Activated naive CD4-positive, alpha-beta T cell treated with anti-CD3 and anti-CD28 coated beads, Interleukin-2, amount 10 ng/mL, durations not matched to agents 7 days and 5 days (primary cell): ENCODE data around the gene CELF4.

ENCODE experiments used
- CTCF ChIA-PET: fragments of 350-600 bp; sonication (Branson Sonifier 250); formaldehyde crosslinking; loops from one replicate; lab custom pipeline; 2021; ENCODE audit warnings: antibody characterized with exemption; lab: Charles Lee
- DNase-seq: peaks from one replicate; pipeline ENCODE4 v3.0.0-alpha.2; 2020
- H3K27ac Mint-ChIP-seq: one replicate; pipeline ENCODE4 v1.8.0; 2021; ENCODE audit warnings: mild to moderate bottlenecking, moderate library complexity, mixed read lengths
- H3K27me3 Mint-ChIP-seq: one replicate; pipeline ENCODE4 v1.8.0; 2021; ENCODE audit warnings: mild to moderate bottlenecking, mixed read lengths
- H3K36me3 Mint-ChIP-seq: one replicate; pipeline ENCODE4 v1.8.0; 2021; ENCODE audit warnings: mixed read lengths
- H3K4me1 Mint-ChIP-seq: one replicate; pipeline ENCODE4 v1.8.0; 2021; ENCODE audit warnings: mixed read lengths
- H3K4me3 Mint-ChIP-seq: one replicate; pipeline ENCODE4 v1.8.0; 2021; ENCODE audit warnings: mild to moderate bottlenecking, moderate library complexity, mixed read lengths
- H3K9me3 Mint-ChIP-seq: one replicate; pipeline ENCODE4 v1.8.0; 2021; ENCODE audit warnings: mixed read lengths

Gene CELF4

DNA sequence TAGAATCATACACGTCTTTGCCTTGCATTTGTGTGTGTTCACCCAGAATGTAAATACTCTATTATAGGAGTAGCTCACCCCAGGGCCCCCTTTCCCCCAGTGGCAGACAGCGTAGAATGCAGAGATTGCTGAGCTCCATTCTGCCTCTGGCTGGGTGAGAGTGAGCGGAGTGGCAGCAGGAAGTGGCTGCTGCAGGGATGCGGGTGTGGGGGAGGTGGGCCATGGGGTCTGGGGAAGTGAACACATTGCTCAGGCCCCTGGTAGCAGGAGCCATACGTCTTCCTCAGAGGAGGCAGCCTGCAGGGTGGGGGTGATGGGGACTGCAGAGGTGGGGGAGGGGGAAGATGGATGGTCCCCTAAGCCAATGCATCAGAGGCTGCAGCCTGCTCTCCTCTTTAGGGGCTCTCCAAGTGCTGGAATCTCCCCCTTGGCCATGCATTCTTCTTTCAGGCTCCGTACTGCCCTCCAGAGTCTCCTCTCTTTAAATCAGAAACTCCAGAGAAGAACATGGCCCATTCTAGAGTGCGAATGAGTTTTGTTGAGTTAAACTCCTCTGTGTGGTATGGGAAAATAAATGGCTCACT lies 72.2 kb downstream of the CELF4 start:
- no peak overlapping the region for H3K27ac Mint-ChIP-seq
- H3K4me1 Mint-ChIP-seq: no peaks in the 10 kb centered on the region
- peaks cover 19% of the 10 kb centered on the region for H3K27me3 Mint-ChIP-seq
- H3K4me3 Mint-ChIP-seq: no peak overlapping the region
- CTCF ChIA-PET: no interaction called here
- H3K9me3 Mint-ChIP-seq: no peaks in the 10 kb centered on the region
- DNase-seq: no peak
- H3K36me3 Mint-ChIP-seq: no peaks in the 10 kb centered on the region

DNA sequence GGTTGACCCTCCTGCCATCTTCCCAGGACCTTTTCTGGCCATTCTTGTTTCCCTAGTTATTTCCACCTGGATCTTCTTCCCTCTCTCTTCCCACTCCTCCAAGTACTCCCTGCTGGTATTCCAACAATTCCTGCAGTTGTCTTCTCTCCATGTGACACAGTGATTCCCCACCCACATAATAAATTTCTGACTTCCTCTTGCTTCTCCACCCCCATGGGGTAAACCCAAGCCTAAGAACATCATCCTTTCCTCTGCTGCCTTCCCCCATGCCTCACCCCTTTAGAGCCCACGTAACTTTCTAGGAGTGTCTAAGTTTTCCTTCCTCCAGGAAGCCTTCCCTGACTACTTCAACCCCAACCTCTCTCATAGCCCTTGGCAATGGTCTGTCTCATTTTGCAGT lies 72.6 kb downstream of the CELF4 start:
- CTCF ChIA-PET: no interaction called here
- no peak for DNase-seq
- Mint-ChIP-seq H3K4me3 (no peak overlapping the region), H3K27ac (no peak overlapping the region), H3K36me3 (no peaks in the 10 kb centered on the region), H3K9me3 (no peaks in the 10 kb centered on the region), H3K4me1 (no peaks in the 10 kb centered on the region), H3K27me3 (peaks cover 24% of the 10 kb centered on the region)

DNA sequence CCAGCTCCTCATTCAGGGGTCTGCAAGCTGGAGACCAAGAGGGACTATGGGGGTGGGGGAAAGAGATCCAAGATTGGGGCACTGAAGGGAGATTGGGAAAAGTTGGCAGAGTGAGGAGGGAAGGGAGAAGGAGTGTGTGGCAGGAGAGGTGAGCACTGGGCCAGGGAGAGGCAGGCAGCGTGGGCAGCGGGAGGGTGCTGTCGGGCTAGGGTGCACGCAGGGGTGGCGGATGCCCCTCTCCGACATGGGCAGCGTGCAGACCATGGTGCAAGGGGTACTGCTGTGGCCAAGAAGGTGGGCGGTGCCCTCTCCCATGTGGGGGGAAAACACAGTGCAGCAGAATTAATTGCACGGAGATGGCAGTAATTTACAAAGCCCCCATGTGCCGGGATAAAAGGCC lies 74.1 kb downstream of the CELF4 start:
- Mint-ChIP-seq H3K4me1 (no peaks in the 10 kb centered on the region), H3K36me3 (no peaks in the 10 kb centered on the region), H3K27me3 (peaks cover 38% of the 10 kb centered on the region), H3K9me3 (no peaks in the 10 kb centered on the region), H3K27ac (no peak overlapping the region), H3K4me3 (no peak overlapping the region)
- no peak for DNase-seq
- CTCF ChIA-PET: no interaction called here

DNA sequence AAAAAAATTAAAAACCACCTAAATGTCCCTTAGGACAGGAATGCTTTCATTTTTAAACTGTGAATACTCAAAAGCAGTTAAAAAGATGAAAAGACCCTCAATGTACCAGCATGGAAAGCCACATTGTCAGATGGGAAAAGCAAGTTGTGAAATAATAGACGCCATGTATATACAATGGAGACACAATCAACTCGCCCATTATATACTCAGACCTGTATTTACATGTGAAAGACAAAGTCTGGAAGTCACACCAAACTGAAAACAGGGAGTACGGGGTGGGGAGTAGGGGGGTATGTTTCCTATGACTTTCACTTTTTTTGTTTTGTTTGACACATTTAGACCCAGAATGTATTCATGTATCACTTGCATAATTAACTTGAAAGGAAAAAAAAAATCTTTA lies 75.6 kb downstream of the CELF4 start:
- Mint-ChIP-seq H3K36me3 (no peaks in the 10 kb centered on the region), H3K4me1 (no peaks in the 10 kb centered on the region), H3K4me3 (no peak overlapping the region), H3K27ac (no peak overlapping the region), H3K27me3 (peaks cover 46% of the 10 kb centered on the region), H3K9me3 (no peaks in the 10 kb centered on the region)
- CTCF ChIA-PET: no interaction called here
- no peak for DNase-seq

DNA sequence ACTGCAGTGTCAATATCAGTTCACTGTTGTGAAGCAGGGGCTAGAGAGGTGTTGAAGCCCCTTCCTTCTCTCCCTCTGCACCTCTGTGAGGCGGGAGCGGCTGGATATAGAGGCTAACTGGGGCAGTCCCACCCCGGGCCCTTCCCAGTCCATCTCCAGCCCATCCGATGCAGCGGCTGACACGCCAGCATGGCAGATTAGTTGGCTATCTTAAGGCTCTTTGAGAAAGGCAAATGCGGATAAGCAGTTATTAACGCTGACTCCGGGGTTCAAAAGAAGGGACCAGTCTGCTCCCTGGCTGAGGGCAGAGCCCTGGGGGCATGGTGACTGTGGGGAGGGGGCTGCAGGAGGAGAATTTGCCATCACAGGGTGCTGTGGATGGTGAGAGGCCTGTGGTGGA lies 76.6 kb downstream of the CELF4 start:
- Mint-ChIP-seq H3K36me3 (no peaks in the 10 kb centered on the region), H3K9me3 (no peaks in the 10 kb centered on the region), H3K4me1 (no peaks in the 10 kb centered on the region), H3K4me3 (no peak overlapping the region), H3K27ac (no peak overlapping the region), H3K27me3 (peaks cover 55% of the 10 kb centered on the region)
- DNase-seq: no peak
- CTCF ChIA-PET: no interaction called here

DNA sequence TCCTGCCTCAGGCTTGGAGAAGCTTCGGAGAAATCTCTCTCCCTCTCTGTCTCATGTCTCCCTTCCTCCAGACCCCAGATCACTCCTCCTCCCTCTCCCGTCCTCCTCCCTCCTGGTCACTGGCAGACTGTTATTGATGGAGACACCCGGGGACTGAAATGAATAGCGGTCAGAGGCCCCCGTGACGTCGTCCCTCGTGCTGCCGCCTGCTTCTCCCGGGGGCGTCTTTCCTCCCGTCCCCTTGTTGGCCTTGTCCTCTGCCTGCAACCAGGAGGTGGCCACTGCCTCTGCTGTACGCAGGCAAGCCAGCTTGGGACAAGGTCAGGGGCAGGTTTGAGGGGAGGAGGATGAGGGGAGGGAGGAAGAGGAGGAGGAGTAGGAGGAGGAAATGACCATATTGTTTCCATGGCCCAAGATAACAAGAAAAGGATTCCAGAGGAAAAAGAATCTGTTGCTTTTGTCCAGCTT lies 78.2 kb downstream of the CELF4 start:
- Mint-ChIP-seq H3K4me3 (no peak overlapping the region), H3K27me3 (peaks cover 68% of the 10 kb centered on the region), H3K27ac (no peak overlapping the region), H3K4me1 (no peaks in the 10 kb centered on the region), H3K9me3 (no peaks in the 10 kb centered on the region), H3K36me3 (no peaks in the 10 kb centered on the region)
- DNase-seq: no peak
- CTCF ChIA-PET: no interaction called here

DNA sequence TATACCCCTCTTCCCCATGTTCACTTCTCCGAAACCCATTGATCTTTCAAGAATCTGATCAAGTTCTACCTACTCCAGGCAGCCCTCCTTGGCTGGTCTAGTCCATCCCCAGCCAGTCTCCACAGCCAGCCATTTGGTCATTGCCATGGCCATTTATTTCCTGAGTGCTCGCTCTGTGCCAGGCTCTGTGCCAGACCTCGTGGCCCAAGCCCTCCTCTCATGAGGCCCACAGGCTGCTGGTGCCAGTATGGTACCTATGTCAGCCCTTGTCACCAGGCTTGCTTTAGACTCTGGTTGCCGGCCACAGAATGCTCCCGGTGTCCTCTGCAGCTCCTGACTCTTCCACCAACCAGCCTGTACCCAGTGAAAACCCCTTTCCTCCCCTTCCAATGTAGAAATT lies 78.8 kb downstream of the CELF4 start:
- CTCF ChIA-PET: no interaction called here
- DNase-seq: no peak
- Mint-ChIP-seq H3K4me1 (no peaks in the 10 kb centered on the region), H3K36me3 (no peaks in the 10 kb centered on the region), H3K27ac (no peak overlapping the region), H3K9me3 (no peaks in the 10 kb centered on the region), H3K27me3 (peaks cover 72% of the 10 kb centered on the region), H3K4me3 (no peak overlapping the region)

DNA sequence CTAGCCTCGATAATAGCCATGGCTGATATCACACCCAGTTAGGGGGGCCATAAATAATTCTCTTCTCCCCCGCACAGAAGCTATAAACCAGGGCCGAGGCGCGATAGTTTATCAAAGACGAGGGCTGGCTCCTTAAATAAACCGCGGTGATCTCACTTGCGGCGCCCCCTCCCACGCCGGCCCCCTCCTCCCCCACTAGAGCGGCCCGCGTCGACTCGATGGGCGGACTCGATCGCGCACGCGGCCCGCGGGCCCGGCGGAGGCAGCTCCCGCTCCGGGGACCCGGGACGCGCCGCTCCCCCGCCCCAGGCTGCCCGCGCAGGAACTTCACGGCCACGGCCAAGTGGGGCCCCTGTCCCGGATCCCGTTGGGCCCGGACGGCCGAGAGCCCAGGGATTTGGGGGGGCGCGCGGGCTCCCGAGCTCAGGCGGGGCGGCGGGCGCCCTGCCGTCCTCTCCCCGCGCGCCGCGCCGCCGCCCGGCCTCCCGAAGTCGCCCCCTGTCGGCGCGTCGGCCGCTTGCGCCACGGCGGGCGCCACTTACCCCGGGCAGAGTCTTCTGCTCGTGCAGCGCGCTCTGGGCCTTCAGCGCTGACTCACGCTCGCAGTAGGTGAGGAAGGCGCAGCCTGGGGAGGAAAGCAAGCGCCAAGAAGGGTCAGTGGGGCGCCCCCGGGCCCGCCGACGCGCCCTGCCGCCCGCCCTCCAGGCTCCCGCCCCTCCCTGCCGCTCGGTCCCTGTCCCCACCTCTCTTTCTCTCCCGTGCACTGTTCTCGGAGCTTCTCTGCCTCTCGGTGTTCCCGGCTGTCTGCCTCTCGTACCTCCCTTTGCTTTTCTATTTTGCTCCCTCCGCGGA lies 80.4 kb downstream of the CELF4 start:
- no peaks in the 10 kb centered on the region for H3K4me1 Mint-ChIP-seq
- H3K27me3 Mint-ChIP-seq: peaks cover 72% of the 10 kb centered on the region
- H3K4me3 Mint-ChIP-seq: no peak overlapping the region
- no peak for DNase-seq
- H3K9me3 Mint-ChIP-seq: no peaks in the 10 kb centered on the region
- H3K27ac Mint-ChIP-seq: no peak overlapping the region
- CTCF ChIA-PET: no interaction called here
- H3K36me3 Mint-ChIP-seq: no peaks in the 10 kb centered on the region

DNA sequence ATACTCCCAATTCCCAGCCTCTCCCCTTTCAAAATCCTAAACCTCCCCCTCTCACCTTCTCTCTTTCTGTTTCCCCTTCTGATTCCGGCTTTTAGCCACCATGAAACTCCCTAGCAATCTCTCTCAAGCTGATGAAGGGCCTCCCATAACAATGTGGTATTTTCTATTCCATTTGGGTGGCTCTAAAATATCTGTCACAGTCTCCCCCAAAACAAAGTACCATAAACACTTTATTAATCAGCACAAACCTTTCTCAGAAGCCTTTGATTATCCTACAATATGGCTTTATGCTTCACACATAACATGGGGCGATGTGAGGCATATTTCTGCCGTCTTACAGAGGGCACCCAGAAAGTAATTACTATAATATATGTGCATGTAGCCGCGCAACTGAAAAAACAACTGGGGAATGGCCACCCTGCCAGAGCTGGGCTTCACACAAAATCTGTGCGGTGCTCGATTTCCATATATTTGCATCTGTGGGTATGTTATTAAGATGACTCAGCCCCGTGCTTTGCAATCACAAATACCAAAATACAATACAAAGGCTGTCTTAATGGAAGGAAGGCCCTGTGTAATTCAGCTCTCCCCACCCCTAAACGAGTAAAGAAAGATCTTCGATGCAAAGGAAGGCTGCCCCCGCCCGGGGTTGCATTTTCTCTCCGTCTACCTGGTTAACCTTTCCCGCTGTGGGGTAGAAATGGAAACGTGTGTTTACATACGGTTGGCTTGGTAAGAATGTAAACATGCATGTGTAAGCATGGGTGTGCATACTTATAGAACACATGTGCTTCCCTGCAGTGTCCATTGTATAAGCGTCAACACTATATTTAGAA lies 81.4 kb downstream of the CELF4 start:
- DNase-seq: no peak
- H3K4me3 Mint-ChIP-seq: no peak overlapping the region
- H3K36me3 Mint-ChIP-seq: no peaks in the 10 kb centered on the region
- H3K4me1 Mint-ChIP-seq: no peaks in the 10 kb centered on the region
- CTCF ChIA-PET: no interaction called here
- H3K27me3 Mint-ChIP-seq: peaks cover 70% of the 10 kb centered on the region
- H3K9me3 Mint-ChIP-seq: no peaks in the 10 kb centered on the region
- H3K27ac Mint-ChIP-seq: no peak overlapping the region

DNA sequence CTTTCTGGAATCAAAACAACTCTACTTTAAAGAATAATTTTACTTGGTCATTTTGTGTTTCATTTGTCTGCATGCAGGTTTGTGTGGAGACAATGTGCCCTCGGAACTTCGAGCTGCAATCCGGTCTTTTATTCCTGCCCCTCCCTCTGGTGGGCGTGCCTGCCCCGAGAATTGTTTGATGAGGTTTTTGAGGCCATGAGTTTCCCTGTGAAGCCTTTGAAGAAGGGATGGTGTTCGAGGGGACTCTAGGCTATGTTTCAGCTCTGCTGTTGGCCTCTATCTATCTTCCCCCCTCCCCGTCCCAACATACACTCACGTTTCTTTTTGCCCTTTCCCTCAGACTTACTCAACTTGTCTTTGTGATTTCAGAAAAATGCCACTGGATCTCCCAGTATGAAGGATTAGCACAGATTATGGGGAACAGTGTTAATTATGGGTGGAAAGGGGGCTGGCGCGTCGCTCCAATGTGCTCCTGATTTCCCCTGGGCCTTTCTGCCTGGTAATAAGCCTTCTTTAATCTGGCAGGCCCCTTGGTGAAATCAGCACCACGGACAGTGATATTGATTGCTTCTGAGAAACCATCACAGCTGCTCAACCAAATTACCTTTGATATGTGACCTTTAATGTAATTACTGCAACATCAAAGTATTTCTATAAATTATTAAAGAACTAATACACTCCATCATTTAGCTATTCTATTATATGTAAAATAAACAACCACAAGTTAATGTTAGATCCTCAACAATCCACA lies 82.2 kb downstream of the CELF4 start:
- Mint-ChIP-seq H3K4me1 (no peaks in the 10 kb centered on the region), H3K27ac (no peak overlapping the region), H3K36me3 (no peaks in the 10 kb centered on the region), H3K27me3 (peaks cover 62% of the 10 kb centered on the region), H3K4me3 (no peak overlapping the region), H3K9me3 (no peaks in the 10 kb centered on the region)
- DNase-seq: no peak
- CTCF ChIA-PET: no interaction called here

DNA sequence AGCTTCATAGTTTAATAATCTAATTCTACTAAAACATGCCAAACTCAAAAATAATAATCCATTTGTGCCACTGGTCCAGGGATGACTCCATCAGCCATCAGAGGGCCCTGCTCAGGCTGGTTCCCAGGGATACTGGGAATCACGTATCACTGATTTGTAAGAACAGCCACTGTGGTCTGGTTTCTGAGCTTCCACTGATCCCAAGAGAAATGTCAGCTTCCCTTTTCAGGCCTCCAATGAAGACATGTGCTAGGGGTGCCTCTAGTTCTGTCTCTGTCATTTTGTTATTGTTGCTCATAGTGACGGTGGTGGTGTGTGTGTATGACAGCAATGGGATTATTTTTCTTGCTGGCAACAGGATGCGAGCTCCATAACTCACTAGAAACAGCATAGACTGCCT lies 83.2 kb downstream of the CELF4 start:
- no peaks in the 10 kb centered on the region for H3K9me3 Mint-ChIP-seq
- no peak for DNase-seq
- H3K4me3 Mint-ChIP-seq: no peak overlapping the region
- no peaks in the 10 kb centered on the region for H3K36me3 Mint-ChIP-seq
- H3K27ac Mint-ChIP-seq: no peak overlapping the region
- H3K4me1 Mint-ChIP-seq: no peaks in the 10 kb centered on the region
- H3K27me3 Mint-ChIP-seq: peaks cover 53% of the 10 kb centered on the region
- CTCF ChIA-PET: no interaction called here

DNA sequence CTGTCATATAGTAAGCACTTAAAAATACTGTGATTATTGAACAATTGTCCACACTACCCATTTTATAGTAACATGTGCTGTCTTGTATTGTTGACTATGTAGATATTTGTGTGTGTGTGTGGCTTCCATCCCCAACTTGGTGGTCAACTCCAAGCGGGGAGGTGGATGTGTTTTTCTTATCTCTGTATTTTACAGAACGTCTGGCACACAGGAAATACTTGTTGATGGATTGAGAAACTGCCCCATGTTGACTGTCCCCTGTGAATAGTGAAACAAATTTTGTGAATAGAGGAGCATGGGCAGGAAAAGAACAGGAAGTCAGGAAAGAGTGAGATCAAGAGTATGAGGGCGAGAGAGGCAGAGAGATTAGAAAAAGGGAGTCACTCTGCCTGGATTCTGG lies 83.6 kb downstream of the CELF4 start:
- no peaks in the 10 kb centered on the region for H3K9me3 Mint-ChIP-seq
- no peak overlapping the region for H3K4me3 Mint-ChIP-seq
- H3K4me1 Mint-ChIP-seq: no peaks in the 10 kb centered on the region
- no peak overlapping the region for H3K27ac Mint-ChIP-seq
- no peak for DNase-seq
- CTCF ChIA-PET: no interaction called here
- no peaks in the 10 kb centered on the region for H3K36me3 Mint-ChIP-seq
- H3K27me3 Mint-ChIP-seq: peaks cover 49% of the 10 kb centered on the region

DNA sequence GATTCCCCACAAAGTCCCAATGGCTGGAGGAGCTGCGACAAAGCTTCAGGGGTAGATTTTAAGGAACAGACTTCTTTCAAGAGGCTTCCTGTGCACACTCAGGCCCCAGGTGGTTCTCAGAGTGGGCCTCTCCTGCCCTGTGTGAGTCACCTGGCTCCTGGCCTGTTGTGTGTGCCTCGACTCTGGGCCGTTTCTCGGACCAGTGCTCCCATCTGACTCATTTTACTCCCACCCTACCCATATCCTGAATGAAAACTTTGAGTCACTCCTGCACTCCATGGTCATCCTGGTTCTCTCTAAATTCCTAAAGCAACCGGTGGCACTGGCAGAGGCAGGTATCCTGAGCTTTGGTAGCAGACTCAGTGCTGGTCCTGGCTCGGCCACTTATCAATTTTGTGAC lies 84.1 kb downstream of the CELF4 start:
- H3K27me3 Mint-ChIP-seq: peaks cover 48% of the 10 kb centered on the region
- H3K9me3 Mint-ChIP-seq: no peaks in the 10 kb centered on the region
- CTCF ChIA-PET: no interaction called here
- H3K4me3 Mint-ChIP-seq: no peak overlapping the region
- H3K27ac Mint-ChIP-seq: no peak overlapping the region
- DNase-seq: no peak
- no peaks in the 10 kb centered on the region for H3K4me1 Mint-ChIP-seq
- H3K36me3 Mint-ChIP-seq: no peaks in the 10 kb centered on the region

DNA sequence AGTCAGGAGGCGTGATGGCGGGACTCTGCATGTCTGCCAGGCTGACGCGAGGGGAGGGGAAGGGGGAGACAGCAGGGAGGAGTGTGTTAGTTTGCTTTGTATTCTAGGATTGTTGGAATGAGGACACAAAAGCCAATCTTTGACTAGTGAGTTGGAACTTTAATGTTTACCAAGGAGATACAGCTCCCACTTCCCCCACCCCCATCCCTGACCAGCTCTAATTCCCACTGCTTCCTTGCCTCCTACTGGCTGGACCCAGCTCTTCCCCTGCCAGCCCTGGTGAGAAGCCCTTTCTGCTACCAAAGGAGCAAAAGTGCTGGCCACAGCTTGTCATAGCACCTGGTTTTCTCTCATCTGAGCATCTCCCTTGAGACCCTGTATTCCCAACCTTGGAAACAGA lies 84.5 kb downstream of the CELF4 start:
- Mint-ChIP-seq H3K4me3 (no peak overlapping the region), H3K27me3 (peaks cover 43% of the 10 kb centered on the region), H3K36me3 (no peaks in the 10 kb centered on the region), H3K9me3 (no peaks in the 10 kb centered on the region), H3K27ac (no peak overlapping the region), H3K4me1 (no peaks in the 10 kb centered on the region)
- no peak for DNase-seq
- CTCF ChIA-PET: no interaction called here
